UCSD-AML1 (cell line): ENCODE results near the gene WDR93.

ENCODE experiments used
- DNase-seq: peaks from one replicate; lab custom pipeline; 2025; ENCODE audit not compliant: unreplicated experiment; lab: John Stamatoyannopoulos, UW

The WDR93 gene

GRCh38 chr15:89662893-89663626 is 27.6 kb upstream of the WDR93 start:
- DNase-seq, result peak; percentile 82

DNA sequence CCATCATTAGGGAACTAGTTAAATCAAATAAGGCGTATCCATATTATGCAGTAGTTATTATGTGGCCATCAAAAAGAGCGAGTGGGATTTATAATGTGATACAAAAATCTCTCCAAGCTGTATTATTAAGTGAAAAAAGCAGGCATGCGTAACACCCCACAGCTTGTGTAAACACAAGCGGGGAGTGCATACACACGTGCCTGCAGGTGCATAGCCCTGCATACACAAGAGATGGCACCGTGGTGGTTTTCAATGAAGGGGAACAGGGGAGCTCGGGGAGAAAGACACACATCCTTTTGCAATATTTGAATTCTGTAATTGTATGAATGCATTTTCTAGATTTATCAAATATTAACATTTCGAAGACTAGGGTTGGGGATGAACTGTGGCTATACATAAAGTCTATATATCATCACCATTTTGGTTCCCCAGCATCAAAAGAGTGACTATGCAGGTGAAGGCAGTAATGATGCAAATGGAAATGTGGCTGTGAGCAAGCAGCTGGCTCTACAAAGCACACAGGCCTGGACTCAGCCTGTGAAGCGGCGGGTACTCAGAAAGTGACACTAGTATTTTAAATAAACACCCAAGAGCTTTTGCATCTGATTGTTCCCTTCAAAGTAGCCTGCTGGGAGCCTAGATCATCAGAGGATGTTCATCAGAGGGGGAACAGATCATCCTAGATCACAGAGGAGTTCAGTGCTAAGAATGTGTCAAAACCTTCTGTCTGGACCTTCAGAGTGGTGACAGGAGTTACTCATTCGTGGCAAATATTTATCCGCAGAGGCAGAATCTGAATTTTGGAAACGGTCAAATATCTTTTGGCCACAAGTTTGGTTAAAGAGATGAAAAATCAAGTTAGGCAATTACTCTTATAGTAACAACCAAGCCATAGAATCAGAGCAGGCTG is 25.9 kb upstream of the WDR93 start:
- DNase-seq, result no peak

- DNase-seq, result no peak
These were observed 25.0 kb upstream of the WDR93 start for GRCh38 chr15:89665449-89666181.

- no peak for DNase-seq
These were observed 24.3 kb upstream of the WDR93 start for GRCh38 chr15:89666184-89666857.

DNA sequence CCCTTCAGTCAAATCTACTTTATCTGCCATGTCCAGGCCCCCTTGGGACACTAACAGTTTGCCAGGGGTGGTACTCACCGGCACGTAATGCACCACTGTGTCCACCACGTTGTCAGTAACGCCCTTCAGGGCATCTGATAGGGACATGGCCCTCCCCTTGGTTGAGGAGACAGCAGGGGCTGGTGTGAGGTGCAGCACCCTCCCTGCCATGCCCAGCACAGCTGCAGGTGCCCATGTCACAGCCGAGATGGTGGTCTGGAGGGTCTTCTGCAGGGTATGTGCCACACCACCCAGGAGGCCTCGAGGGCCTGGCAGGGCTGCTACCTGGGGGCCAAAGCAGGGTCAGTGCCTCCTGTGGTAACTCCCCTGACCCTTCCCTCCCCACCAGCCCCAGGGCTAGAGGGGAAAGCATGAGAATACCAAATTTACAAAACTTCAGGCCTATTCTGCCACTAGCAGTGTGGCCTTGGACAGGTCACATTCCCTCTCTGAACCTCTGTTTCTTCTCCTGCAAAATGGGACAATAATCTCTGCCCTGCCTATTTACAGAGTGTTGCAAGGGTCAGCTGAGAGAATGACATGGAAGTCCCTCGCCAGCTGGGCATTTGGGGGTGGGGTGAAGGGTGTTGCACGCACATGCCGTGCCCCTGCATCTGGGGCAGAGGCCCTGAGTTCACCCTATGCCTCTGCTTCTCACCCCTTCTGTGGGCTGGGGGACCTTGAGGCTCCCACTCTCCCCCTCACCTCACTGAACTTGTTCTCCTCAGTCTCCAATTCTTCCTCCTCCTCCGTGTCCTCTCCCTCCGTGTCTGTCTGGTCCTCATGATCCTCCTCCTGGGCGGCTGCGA is 23.5 kb upstream of the WDR93 start:
- no peak for DNase-seq

GRCh38 chr15:89667706-89667960 is 23.0 kb upstream of the WDR93 start:
- DNase-seq, result no peak

DNA sequence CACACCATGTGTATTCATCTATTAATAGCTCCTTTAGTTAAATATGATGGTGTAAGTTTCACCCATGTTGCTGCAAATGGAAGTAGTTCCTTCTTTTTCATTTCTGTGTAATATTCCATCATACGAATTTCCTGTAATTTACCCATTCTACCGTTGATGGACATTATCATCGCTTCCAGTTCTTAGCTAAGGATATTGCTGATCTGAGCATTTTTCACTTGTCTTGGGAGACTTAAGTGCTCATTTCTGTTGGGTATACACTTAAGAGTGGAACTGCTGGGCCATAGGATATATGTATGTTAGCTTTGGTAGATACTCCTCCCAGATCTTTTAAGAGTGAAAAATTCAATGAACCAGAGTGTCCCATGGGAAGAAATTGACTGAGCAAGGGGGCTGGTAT is 22.4 kb upstream of the WDR93 start:
- no peak for DNase-seq

- no peak for DNase-seq
These were observed 21.2 kb upstream of the WDR93 start for GRCh38 chr15:89669309-89669865.

- no peak for DNase-seq
These were observed 20.7 kb upstream of the WDR93 start for GRCh38 chr15:89669941-89670340.

DNA sequence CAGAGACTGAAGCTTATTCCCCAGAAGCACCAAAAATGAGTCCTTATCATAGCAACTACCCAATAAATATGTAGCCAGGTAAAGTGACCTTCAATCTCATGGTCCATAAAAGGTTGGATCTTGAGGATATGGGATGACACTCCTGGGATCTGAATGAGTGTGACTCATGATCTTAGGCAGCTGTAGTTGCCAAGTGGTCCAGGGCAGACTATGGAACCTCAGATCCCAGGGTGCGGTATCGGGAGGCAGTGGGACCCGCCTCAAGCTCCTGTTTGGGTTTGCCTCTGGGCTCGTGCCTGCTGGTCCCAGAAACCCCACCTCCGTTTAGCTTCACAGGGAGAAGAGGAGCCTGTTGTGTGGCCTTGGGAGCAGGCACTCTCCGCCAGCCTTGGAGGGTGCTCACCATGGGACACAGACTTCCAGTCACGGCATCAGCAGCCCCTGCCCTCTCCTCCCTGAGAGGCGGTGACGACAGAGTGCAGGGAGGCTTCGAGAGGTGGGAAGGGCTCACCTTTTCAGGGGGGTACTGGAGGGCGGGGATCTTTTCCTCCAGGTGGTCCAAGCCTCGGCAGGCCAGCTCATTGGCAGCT is 19.5 kb upstream of the WDR93 start:
- no peak for DNase-seq

GRCh38 chr15:89671687-89672086 is 18.9 kb upstream of the WDR93 start:
- no peak for DNase-seq

GRCh38 chr15:89672221-89673164 is 18.1 kb upstream of the WDR93 start:
- DNase-seq, result no peak

GRCh38 chr15:89673165-89673512 is 17.5 kb upstream of the WDR93 start:
- DNase-seq, result peak; percentile 43

DNA sequence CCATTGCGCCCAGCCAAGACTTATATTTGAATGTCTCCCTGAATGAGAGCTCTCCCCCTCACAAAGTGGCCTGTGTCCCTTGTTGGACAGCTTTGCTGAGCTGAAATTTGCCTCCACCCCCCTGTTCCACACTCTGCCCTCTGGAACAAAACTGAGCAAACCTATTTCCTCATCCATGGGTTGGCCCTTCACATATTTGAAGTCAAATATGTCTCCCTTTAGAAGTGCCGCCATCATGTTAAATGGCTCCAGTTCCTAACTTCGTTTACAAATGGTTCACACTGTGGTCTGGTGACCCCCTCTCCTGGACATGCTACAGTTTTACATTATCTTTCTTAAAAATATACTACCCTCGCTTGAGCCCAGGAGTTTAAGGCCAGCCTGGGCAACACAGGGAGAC is 16.1 kb upstream of the WDR93 start:
- DNase-seq, result no peak

DNA sequence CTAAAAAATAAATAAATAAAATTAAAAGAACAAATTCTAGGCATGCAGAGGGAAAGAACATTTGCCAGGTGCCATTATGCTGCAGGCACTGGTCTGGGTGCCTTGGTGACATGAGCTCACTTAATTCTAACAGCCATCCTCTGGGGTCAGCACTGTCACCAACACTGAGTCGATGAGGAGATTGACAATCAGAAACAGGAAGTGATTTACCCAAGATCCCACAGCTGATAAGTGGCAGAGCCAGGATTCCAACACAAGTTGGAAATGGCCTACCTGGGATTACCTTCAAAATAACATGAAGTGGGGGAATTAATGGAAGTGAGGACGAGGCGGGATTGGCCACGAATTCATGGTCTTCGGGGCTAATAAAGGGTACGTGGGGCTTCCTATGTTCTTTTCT is 15.0 kb upstream of the WDR93 start:
- no peak for DNase-seq

DNA sequence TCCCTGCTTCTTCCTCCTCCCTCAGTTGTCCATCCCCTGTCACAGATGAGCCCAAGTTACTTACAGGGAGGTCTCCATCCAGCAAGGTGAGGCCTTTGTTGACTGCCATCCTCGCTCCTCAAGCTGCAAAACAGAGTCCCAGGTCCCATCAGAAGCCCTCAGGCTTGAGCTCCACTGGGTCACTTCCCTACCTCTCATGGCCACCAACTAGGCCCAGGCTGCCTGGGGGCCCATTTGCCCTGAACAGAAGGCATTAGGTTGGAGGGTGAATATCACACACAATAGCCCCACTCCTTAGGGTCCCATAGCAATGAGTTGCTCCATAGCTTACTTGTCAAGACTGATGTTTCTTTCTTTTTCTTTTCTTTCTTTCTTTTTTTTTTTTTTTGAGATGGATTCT is 13.2 kb upstream of the WDR93 start:
- no peak for DNase-seq

GRCh38 chr15:89679212-89679611 is 11.4 kb upstream of the WDR93 start, which contains the start of gene PLIN1:
PLIN1 (minus strand) TSS chr15:89679367; CDS start chr15:89677489, 1,878 bp downstream.
- no peak for DNase-seq

GRCh38 chr15:89680282-89680873 is 10.2 kb upstream of the WDR93 start:
- DNase-seq, result no peak
